K562 (cell line): Measurements from ENCODE around the gene SPPL2C. TPM values are rescaled to one million over a fixed set of nuclear protein-coding genes. Genes with fewer than 3 reads are reported as not detected.

Experiments used
- ATAC-seq: fragments of 200-7000 bp; cut with Tn5 transposase; 3 replicates; pipeline ENCODE4 v1.9.1; 2020; ENCODE audit warnings: moderate library complexity
- BruUV-seq: library from RNA; stranded (reverse); fragments of 400-500 nt; replicated peaks from 2 replicates; lab custom pipeline; 2021; lab: Mats Ljungman, UMichigan
- CTCF ChIA-PET: fragments of 300-600 bp; formaldehyde crosslinking; extraction: SDS; loops from one replicate; lab custom pipeline; 2021; ENCODE audit warnings: low intra/inter-chr PET ratio; lab: Yijun Ruan, JAX
- POLR2A ChIA-PET: fragments of 300-600, 350-650 bp; sonication (Branson Sonifier 250); formaldehyde crosslinking; extraction: SDS; loops from one replicate; lab custom pipeline; 2021; ENCODE audit warnings: antibody characterized with exemption, inconsistent platforms; lab: Yijun Ruan, JAX
- DNase-seq, 4 experiments: peaks; one replicate each; pipeline versions ENCODE4 v3.0.0 to v3.0.0-alpha.2; 2011 to 2018; ENCODE audit warnings: low spot score in 3 of 4, mixed read lengths in 3 of 4; ENCODE audit errors: extremely low read depth in 1 of 4
- FAIRE-seq: peaks from 2 replicates; lab custom pipeline; 2011; peaks lifted over from hg19 to GRCh38; lab: Jason Lieb, UNC
- H2AFZ ChIP-seq: 2 replicates; pipeline ENCODE4 v1.6.0; 2011; ENCODE audit warnings: low read depth, low read length, control low read depth, inconsistent platforms
- H3K27ac ChIP-seq: fragments of 200-600 bp; 3 replicates; pipeline ENCODE4 v1.8.0; 2011; ENCODE audit warnings: low read depth, mild to moderate bottlenecking, control low read depth, inconsistent platforms, low read length, moderate library complexity, mixed read lengths; ENCODE audit errors: extremely low read depth
- H3K27me3 ChIP-seq, 2 experiments: fragments of 300-600 bp in 1 of 2; 2 replicates in 1 of 2; 3 replicates in 1 of 2; pipeline versions ENCODE4 v1.6.0 to v1.8.0; 2011; ENCODE audit warnings: inconsistent platforms in 2 of 2, low read length in 2 of 2, mild to moderate bottlenecking in 1 of 2, mixed read lengths in 1 of 2, moderate library complexity in 1 of 2; ENCODE audit not compliant: control insufficient read depth in 2 of 2, insufficient read depth in 2 of 2
- H3K36me3 ChIP-seq: fragments of 300-600 bp; 3 replicates; pipeline ENCODE4 v1.8.0; 2011; ENCODE audit warnings: mild to moderate bottlenecking, low read length, inconsistent platforms; ENCODE audit not compliant: control insufficient read depth, insufficient read depth
- H3K4me1 ChIP-seq, 2 experiments: fragments of 200-600 bp in 1 of 2; replicated peaks in 1 of 2; 2 replicates in 1 of 2; 3 replicates in 1 of 2; pipeline versions ENCODE4 v1.5.1 to v1.8.0; 2011; ENCODE audit warnings: inconsistent platforms in 2 of 2, low read length in 2 of 2, mild to moderate bottlenecking in 1 of 2, mixed read lengths in 1 of 2, moderate library complexity in 1 of 2; ENCODE audit not compliant: control insufficient read depth in 2 of 2, insufficient read depth in 2 of 2
- H3K4me2 ChIP-seq: 2 replicates; pipeline ENCODE4 v1.6.1; 2011; ENCODE audit warnings: low read length, control low read depth, inconsistent platforms, mixed read lengths; ENCODE audit not compliant: insufficient read depth
- H3K4me3 ChIP-seq: fragments of 200-600 bp; sonication (generic), shearing (Covaris generic); 2 replicates; pipeline ENCODE4 v1.5.1; 2016; ENCODE audit warnings: control low read depth, inconsistent platforms
- H3K79me2 ChIP-seq: fragments of 200-600 bp; 3 replicates; pipeline ENCODE4 v1.8.0; 2011; ENCODE audit warnings: low read length, inconsistent platforms; ENCODE audit not compliant: control insufficient read depth, insufficient read depth
- H3K9ac ChIP-seq, 2 experiments: 2 replicates each; pipeline versions ENCODE4 v1.6.0 to v1.6.1; 2011; ENCODE audit warnings: low read depth in 2 of 2, low read length in 2 of 2, control low read depth in 1 of 2, inconsistent platforms in 1 of 2, mild to moderate bottlenecking in 1 of 2, mixed read lengths in 1 of 2; ENCODE audit not compliant: insufficient read depth in 1 of 2
- H3K9me1 ChIP-seq: one replicate; pipeline ENCODE4 v1.6.0; 2011; ENCODE audit warnings: inconsistent platforms, mild to moderate bottlenecking, low read length, moderate library complexity; ENCODE audit not compliant: control insufficient read depth, insufficient read depth
- H3K9me3 ChIP-seq: replicated peaks from 2 replicates; pipeline ENCODE4 v1.5.1; 2011; ENCODE audit warnings: low read depth, low read length, inconsistent platforms; ENCODE audit not compliant: control insufficient read depth, insufficient read depth
- H4K20me1 ChIP-seq: replicated peaks from 2 replicates; pipeline ENCODE4 v1.6.1; 2011; ENCODE audit warnings: low read length, inconsistent platforms, mixed read lengths; ENCODE audit not compliant: control insufficient read depth, insufficient read depth
- ATF7 ChIP-seq: fragments of 450-650 bp; IDR thresholded peaks from 2 replicates; pipeline ENCODE4 v1.7.1; 2014; ENCODE audit warnings: mild to moderate bottlenecking, moderate library complexity
- BHLHE40 ChIP-seq: IDR thresholded peaks from 2 replicates; pipeline ENCODE4 v1.6.1; 2011; ENCODE audit warnings: low read length, improper control_type of control experiment
- ERF ChIP-seq: fragments of 450-650 bp; formaldehyde crosslinking; IDR thresholded peaks from 2 replicates; pipeline ENCODE4 v1.4.0; 2020; ENCODE audit warnings: mild to moderate bottlenecking, mixed read lengths
- FOSL1 ChIP-seq: fragments of 200-800 bp; sonication (Bioruptor generic); conservative IDR thresholded peaks from 2 replicates; pipeline ENCODE4 v1.6.1; 2016; ENCODE audit warnings: missing genetic modification characterization, missing compliant biosample characterization
- JUND ChIP-seq, 2 experiments: IDR thresholded peaks; 2 replicates in 1 of 2; 3 replicates in 1 of 2; pipeline ENCODE4 v1.6.1; 2011; ENCODE audit warnings: borderline replicate concordance in 2 of 2, low read depth in 2 of 2, low read length in 2 of 2, improper control_type of control experiment in 1 of 2, missing biosample characterization in 1 of 2, missing genetic modification characterization in 1 of 2, missing genetic modification reagents in 1 of 2
- MEF2A ChIP-seq: IDR thresholded peaks from 2 replicates; pipeline ENCODE4 v1.6.1; 2011; ENCODE audit warnings: low read depth, mild to moderate bottlenecking, low read length, moderate library complexity; ENCODE audit not compliant: control insufficient read depth
- NCOA1 ChIP-seq: fragments of 450-650 bp; IDR thresholded peaks from 2 replicates; pipeline ENCODE4 v1.6.1; 2016; ENCODE audit warnings: low read depth
- PHF21A ChIP-seq: fragments of 450-650 bp; IDR thresholded peaks from 2 replicates; pipeline ENCODE4 v1.6.1; 2017; ENCODE audit warnings: low read depth, borderline replicate concordance
- PRDM10 ChIP-seq: fragments of 450-650 bp; IDR thresholded peaks from 2 replicates; pipeline ENCODE4 v1.6.1; 2018; ENCODE audit not compliant: partially characterized antibody
- SREBF2 ChIP-seq: sonication (generic); formaldehyde crosslinking; IDR thresholded peaks from 2 replicates; pipeline ENCODE4 v1.4.0; 2020; ENCODE audit warnings: mild to moderate bottlenecking, missing genetic modification reagents
- TBP ChIP-seq: optimal IDR thresholded peaks from 2 replicates; pipeline ENCODE3; 2011; ENCODE audit warnings: low read depth, low read length, improper control_type of control experiment
- ZBTB5 ChIP-seq: fragments of 450-650 bp; IDR thresholded peaks from 2 replicates; pipeline ENCODE4 v1.6.1; 2017; ENCODE audit warnings: antibody characterized with exemption
- ZC3H4 ChIP-seq: sonication (generic); formaldehyde crosslinking; IDR thresholded peaks from 2 replicates; pipeline ENCODE4 v1.9.0; 2021; ENCODE audit warnings: missing genetic modification reagents, borderline replicate concordance
- WGBS: fragments of 100-300 bp; shearing (Covaris generic); methylation state at CpG from one replicate; pipeline ENCODE4 v1.1.6; 2016; ENCODE audit warnings: low coverage, mixed read lengths; ENCODE audit not compliant: insufficient coverage; ENCODE audit errors: missing lambda C conversion rate; 5-methylcytosine and 5-hydroxymethylcytosine counted together
- in situ Hi-C: fragments of 300-500 bp; cut with MboI; formaldehyde crosslinking; loops from 4 replicates; pipeline ENCODE4 v1.15.0; 2018; ENCODE audit warnings: inconsistent platforms, mixed read lengths
- intact Hi-C: fragments of 100-400 bp; cut with micrococcal nuclease; formaldehyde crosslinking; loops from 2 replicates; pipeline ENCODE4 v1.14.2; 2022
- polyA plus RNA-seq, 8 experiments: library from polyadenylated mRNA; depleted of rRNA in 4 of 8; stranded (reverse) in 5 of 8; unstranded in 3 of 8; fragments of >200 nt; fragmentation: Nextera tagmentation in 2 of 8; fragmentation: Illumina TruSeq in 1 of 8; extraction: Ambion mirVana in 2 of 8; extraction: Trizol in 1 of 8; gene quantifications; 2 replicates each; pipeline versions ENCODE4 v1.2.1 to v1.2.3, GENCODE V29; 2011 to 2014; ENCODE audit warnings: inconsistent platforms in 1 of 8, missing spikeins in 1 of 8
- total RNA-seq, 7 experiments: library from RNA; depleted of rRNA in 6 of 7; stranded (reverse); fragments of >200 nt in 6 of 7; fragmentation: Illumina TruSeq in 2 of 7; extraction: Trizol in 2 of 7; gene quantifications; 2 replicates each; pipeline versions ENCODE4 v1.2.1 to v1.2.3, GENCODE V29; 2011 to 2021; ENCODE audit warnings: low replicate concordance in 1 of 7

Gene SPPL2C
- total and polyA plus RNA-seq, 9 of the 15 experiments (the other 6 are each of a cell fraction or from before 2014, with no cell fraction given) = not detected

GRCh38 chr17:45833920-45834319 lies 10.8 kb upstream of the SPPL2C start (continued):
- no peak for TF ChIP-seq ZBTB5
- TF ChIP-seq NCOA1 = no peak

- in situ Hi-C loops = loop anchor here (5.0 to 25.0 kb wide), 2 partner anchors 192 to 422 kb away; no protein-coding TSS in a partner anchor
- Histone ChIP-seq H3K9me3 (no peaks in the 10 kb centered on the region), H3K4me2 (no peak overlapping the region), H3K79me2 (no peaks in the 10 kb centered on the region), H2AFZ (no peak overlapping the region), H3K4me1 (peaks cover 0 to 4% of the 10 kb centered on the region in 2 experiments; a peak in 2 of 5 replicates), H3K36me3 (no peaks in the 10 kb centered on the region), H3K4me3 (no peak overlapping the region), H3K27me3 (peaks cover 4 to 67% of the 10 kb centered on the region in 2 experiments; a peak in 3 of 5 replicates), H3K27ac (no peak overlapping the region), H4K20me1 (peaks cover 10% of the 10 kb centered on the region), H3K9ac (no peak overlapping the region), H3K9me1 (peaks cover 3% of the 10 kb centered on the region)
- no TSS peak for BruUV-seq
- ATAC-seq = no peak
- POLR2A ChIA-PET = interaction anchor here (1.1 kb wide), 1 partner anchor 17 kb away, joined by 5 read pairs; no protein-coding TSS in a partner anchor
- no peak for DNase-seq
- intact Hi-C loops = no loop called here
- WGBS = under 1% methylated on average over 26 of the region's 26 CpGs
- no peak for FAIRE-seq
- CTCF ChIA-PET = no interaction called here
- TF ChIP-seq FOSL1 (tag) (peak; percentile 61), ERF (CRISPR knock-in tag) (no peak), PHF21A (no peak), ATF7 (no peak), BHLHE40 (0 out of 2 replicates have a peak, but pooled peaks have one; percentile 7), TBP (no peak), JUND (IDR thresholded peaks at IDR 0.05; ENCODE audit: borderline replicate concordance, low read depth, low read length) (peak; percentile 41; the same call in 1 of the 2 replicates), JUND (tag; IDR thresholded peaks at IDR 0.05; ENCODE audit: borderline replicate concordance, low read depth, low read length) (no peak), ZC3H4 (CRISPR knock-in tag) (no peak), MEF2A (no peak), SREBF2 (no peak), PRDM10 (no peak)
These were observed 9.9 kb upstream of the SPPL2C start for GRCh38 chr17:45834471-45835396.
